B cell (primary cell): ENCODE data around the gene ZNF618. TPM values are rescaled to one million over a fixed set of nuclear protein-coding genes. Genes with fewer than 3 reads are reported as not detected.

ENCODE experiments used
- ATAC-seq: fragments of 200-7000 bp; cut with Tn5 transposase; one replicate; pipeline ENCODE4 v1.10.0; 2021; ENCODE audit warnings: low read depth, mild to moderate bottlenecking, moderate number of reproducible peaks, moderate library complexity
- CTCF ChIA-PET: fragments of 350-600 bp; sonication (Branson Sonifier 250); formaldehyde crosslinking; loops from one replicate; lab custom pipeline; 2021; ENCODE audit warnings: antibody characterized with exemption, inconsistent platforms; lab: Charles Lee
- POLR2A ChIA-PET: fragments of 350-600 bp; sonication (Branson Sonifier 250); formaldehyde crosslinking; loops from one replicate; lab custom pipeline; 2021; ENCODE audit warnings: antibody characterized with exemption; lab: Charles Lee
- DNase-seq: peaks from one replicate; pipeline ENCODE4 v3.0.0; 2013
- H2AFZ ChIP-seq: 2 replicates; pipeline ENCODE4 v1.6.1; 2012; ENCODE audit warnings: mild to moderate bottlenecking, low read depth, low read length; ENCODE audit not compliant: insufficient read depth, poor library complexity, severe bottlenecking
- H3K27ac ChIP-seq, 2 donors: 1 replicate in 1 of 2; 2 replicates in 1 of 2; pipeline ENCODE4 v1.5.1; 2012 to 2013; ENCODE audit warnings: low read length in 2 of 2, mild to moderate bottlenecking in 2 of 2, moderate library complexity in 1 of 2
- H3K27me3 ChIP-seq, 4 experiments: fragments of 200-600 bp in 1 of 4; sonication (generic) in 1 of 4; replicated peaks in 1 of 4; 1 replicate in 2 of 4; 2 replicates in 2 of 4; pipeline versions ENCODE4 v1.6.1 to v1.7.0; 2013 to 2016; ENCODE audit warnings: low read length in 3 of 4, mild to moderate bottlenecking in 2 of 4, mixed read lengths in 1 of 4, moderate library complexity in 1 of 4; ENCODE audit not compliant: insufficient read depth in 4 of 4, control insufficient read depth in 3 of 4; ENCODE audit errors: control extremely low read depth in 1 of 4
- H3K36me3 ChIP-seq, 2 experiments: replicated peaks in 1 of 2; 1 replicate in 1 of 2; 2 replicates in 1 of 2; pipeline versions ENCODE4 v1.6.1 to v1.7.1; 2013; ENCODE audit warnings: low read length in 1 of 2; ENCODE audit not compliant: insufficient read depth in 2 of 2, control insufficient read depth in 1 of 2; ENCODE audit errors: control extremely low read depth in 1 of 2, extremely low read depth in 1 of 2
- H3K4me1 ChIP-seq, 2 donors: fragments of 200-600 bp in 1 of 2; sonication (generic) in 1 of 2; 1 replicate in 1 of 2; 2 replicates in 1 of 2; pipeline versions ENCODE4 v1.5.1 to v1.6.1; 2013 to 2017; ENCODE audit warnings: low read length in 2 of 2; ENCODE audit not compliant: control insufficient read depth in 2 of 2, insufficient read depth in 2 of 2
- H3K4me2 ChIP-seq: replicated peaks from 2 replicates; pipeline ENCODE3; 2012; ENCODE audit warnings: mild to moderate bottlenecking, low read depth, low read length; ENCODE audit not compliant: poor library complexity, severe bottlenecking
- H3K4me3 ChIP-seq, 5 experiments: fragments of 200-600 bp in 1 of 5; sonication (generic) in 1 of 5; 1 replicate in 3 of 5; 2 replicates in 2 of 5; pipeline versions ENCODE4 v1.5.1 to v1.7.0; 2011 to 2016; ENCODE audit warnings: low read length in 4 of 5, mild to moderate bottlenecking in 4 of 5, low read depth in 2 of 5, control low read depth in 1 of 5, moderate library complexity in 1 of 5; ENCODE audit not compliant: insufficient read depth in 1 of 5; ENCODE audit errors: control extremely low read depth in 1 of 5, extremely low read depth in 1 of 5
- H3K79me2 ChIP-seq: fragments of 200-600 bp; sonication (generic); one replicate; pipeline ENCODE4 v1.6.0; 2016; ENCODE audit warnings: low read length; ENCODE audit not compliant: control insufficient read depth, insufficient read depth
- H3K9ac ChIP-seq: fragments of 200-600 bp; sonication (generic); 2 replicates; pipeline ENCODE4 v1.6.1; 2017; ENCODE audit warnings: mild to moderate bottlenecking, low read length, moderate library complexity
- H3K9me3 ChIP-seq, 3 donors: one replicate each; pipeline versions ENCODE4 v1.6.1 to v1.7.1; 2013; ENCODE audit warnings: low read length in 2 of 3; ENCODE audit not compliant: control insufficient read depth in 2 of 3, insufficient read depth in 1 of 3; ENCODE audit errors: control extremely low read depth in 1 of 3
- H4K20me1 ChIP-seq: 2 replicates; pipeline ENCODE4 v1.6.0; 2012; ENCODE audit warnings: mild to moderate bottlenecking, low read length; ENCODE audit not compliant: insufficient read depth, control insufficient read depth, poor library complexity, severe bottlenecking
- H3K27ac Mint-ChIP-seq: one replicate; pipeline ENCODE4 v1.8.0; 2021; ENCODE audit warnings: mixed read lengths
- H3K27me3 Mint-ChIP-seq: one replicate; pipeline ENCODE4 v1.8.0; 2021; ENCODE audit warnings: mixed read lengths
- H3K4me1 Mint-ChIP-seq: one replicate; pipeline ENCODE4 v1.8.0; 2021; ENCODE audit warnings: mixed read lengths
- H3K4me3 Mint-ChIP-seq: one replicate; pipeline ENCODE4 v1.8.0; 2021; ENCODE audit warnings: mixed read lengths
- H3K9me3 Mint-ChIP-seq: one replicate; pipeline ENCODE4 v1.8.0; 2022; ENCODE audit warnings: mixed read lengths; ENCODE audit not compliant: insufficient read depth
- CTCF ChIP-seq: fragments of 200-600 bp; IDR thresholded peaks from one replicate; pipeline ENCODE4 v1.8.0; 2022; ENCODE audit warnings: antibody characterized with exemption, mild to moderate bottlenecking
- EZH2 ChIP-seq: IDR thresholded peaks from 2 replicates; pipeline ENCODE4 v1.6.1; 2012; ENCODE audit warnings: borderline replicate concordance, low read depth, mild to moderate bottlenecking, moderate library complexity, low read length; ENCODE audit not compliant: insufficient read depth, poor library complexity, severe bottlenecking
- WGBS: methylation state at CpG from one replicate; pipeline ENCODE4 v1.1.5; 2013; ENCODE audit warnings: missing lambda C conversion rate; ENCODE audit not compliant: insufficient coverage; 5-methylcytosine and 5-hydroxymethylcytosine counted together
- intact Hi-C: fragments of 100-400 bp; cut with micrococcal nuclease; formaldehyde crosslinking; loops from one replicate; pipeline ENCODE4 v1.10.0; 2022
- polyA plus RNA-seq: library from polyadenylated mRNA; depleted of rRNA; stranded (reverse); fragments of >200 nt; gene quantifications from 2 replicates; pipeline ENCODE4 v1.2.3, GENCODE V29; 2012
- total RNA-seq, 2 donors: library from RNA; stranded (reverse); fragments of 120-200 nt in 1 of 2; gene quantifications; 1 replicate in 1 of 2; 2 replicates in 1 of 2; pipeline versions ENCODE4 v1.2.3 to v1.2.4, GENCODE V29; 2013 to 2022

Gene ZNF618
- total and polyA plus RNA-seq, 2 donors (not counting 1 experiment from before 2014, with no cell fraction given): 1.4 to 2.5 TPM

DNA sequence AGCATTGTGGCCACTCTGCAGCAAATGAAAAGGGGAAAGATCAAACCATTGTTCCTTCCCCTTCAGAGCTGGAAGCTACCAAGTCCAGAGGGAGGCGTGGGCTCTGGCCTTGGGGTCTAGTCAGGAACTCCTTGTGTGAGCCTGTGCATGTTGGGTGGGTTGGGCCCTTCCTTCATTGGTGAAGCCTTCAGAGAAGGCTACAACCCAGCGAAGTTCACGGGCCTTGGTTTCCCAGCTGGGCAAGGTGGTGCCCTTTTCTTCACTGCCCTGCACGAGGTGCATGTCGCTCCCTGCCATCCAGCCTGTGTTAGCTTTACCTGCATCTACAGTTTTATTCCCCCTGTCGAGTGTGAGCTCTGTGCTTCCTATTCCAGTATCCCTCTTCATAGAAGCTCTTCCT is 84.7 kb downstream of the ZNF618 start:
- H2AFZ ChIP-seq: no peak overlapping the region
- no peaks in the 10 kb centered on the region for H3K27me3 Mint-ChIP-seq
- ATAC-seq: no peak
- intact Hi-C loops: no loop called here
- ChIA-PET CTCF (interaction anchor here (1.2 kb wide), 1 partner anchor 27 kb away, joined by 3 read pairs; no protein-coding TSS in a partner anchor), POLR2A (no interaction called here)
- H3K27ac ChIP-seq: no peak overlapping the region
- 92% methylated on average over 5 of the region's 6 CpGs for WGBS
- no peaks in the 10 kb centered on the region for H3K4me1 Mint-ChIP-seq
- no peaks in the 10 kb centered on the region for H3K9me3 Mint-ChIP-seq
- H3K4me1 ChIP-seq: no peaks in the 10 kb centered on the region
- no peaks in the 10 kb centered on the region for H3K79me2 ChIP-seq
- DNase-seq: no peak
- no peak overlapping the region for H3K4me3 ChIP-seq
- no peak overlapping the region for H3K27ac Mint-ChIP-seq
- H3K9me3 ChIP-seq: no peaks in the 10 kb centered on the region
- no peak for TF ChIP-seq EZH2
- TF ChIP-seq CTCF: no peak
- H4K20me1 ChIP-seq: no peaks in the 10 kb centered on the region
- no peak overlapping the region for H3K9ac ChIP-seq
- H3K4me3 Mint-ChIP-seq: no peak overlapping the region
- no peak overlapping the region for H3K4me2 ChIP-seq
- no peaks in the 10 kb centered on the region for H3K27me3 ChIP-seq
- H3K36me3 ChIP-seq: no peaks in the 10 kb centered on the region

DNA sequence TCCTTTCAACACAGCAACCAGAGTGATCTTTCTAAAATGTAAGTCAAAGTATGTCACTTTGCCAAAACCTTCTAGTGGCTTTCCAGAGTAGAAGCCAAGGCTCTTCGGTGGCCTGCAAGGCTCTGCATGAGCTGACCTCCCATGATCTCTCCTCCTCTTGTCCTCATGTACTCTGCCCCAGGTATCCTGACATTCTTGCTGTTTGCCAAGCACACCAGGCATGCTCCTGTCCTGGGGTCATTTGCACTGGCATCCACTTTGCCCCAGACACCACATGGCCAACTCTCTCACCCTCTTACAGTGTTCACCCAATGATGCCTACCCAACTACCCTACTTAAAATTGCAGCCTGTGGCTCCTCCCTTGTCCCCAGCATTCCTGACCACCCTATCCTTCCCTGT is 86.3 kb downstream of the ZNF618 start:
- no peak for DNase-seq
- no peak for ATAC-seq
- TF ChIP-seq CTCF: no peak
- 95% methylated on average over 1 of the region's 1 CpG for WGBS
- no peaks in the 10 kb centered on the region for H3K36me3 ChIP-seq
- no peaks in the 10 kb centered on the region for H3K9me3 Mint-ChIP-seq
- no peaks in the 10 kb centered on the region for H3K79me2 ChIP-seq
- no peak overlapping the region for H3K4me3 ChIP-seq
- POLR2A ChIA-PET: no interaction called here
- H3K4me3 Mint-ChIP-seq: no peak overlapping the region
- no peak overlapping the region for H3K27ac Mint-ChIP-seq
- H3K27me3 ChIP-seq: no peaks in the 10 kb centered on the region
- CTCF ChIA-PET: interaction anchor here (0.8 kb wide), 1 partner anchor 157 kb away, joined by 3 read pairs; no protein-coding TSS in a partner anchor
- intact Hi-C loops: no loop called here
- H3K4me1 ChIP-seq: no peaks in the 10 kb centered on the region
- no peak overlapping the region for H3K4me2 ChIP-seq
- H3K9me3 ChIP-seq: no peaks in the 10 kb centered on the region
- no peaks in the 10 kb centered on the region for H3K27me3 Mint-ChIP-seq
- H3K27ac ChIP-seq: no peak overlapping the region
- H3K9ac ChIP-seq: no peak overlapping the region
- no peak overlapping the region for H2AFZ ChIP-seq
- no peaks in the 10 kb centered on the region for H4K20me1 ChIP-seq
- no peaks in the 10 kb centered on the region for H3K4me1 Mint-ChIP-seq
